H1 (cell line): Measurements from ENCODE around the gene GALNT2.

Experiments used
- GABPA ChIP-seq: IDR thresholded peaks from 2 replicates; pipeline ENCODE4 v1.6.1; 2011; ENCODE audit warnings: mild to moderate bottlenecking, low read length, moderate library complexity, borderline replicate concordance; ENCODE audit not compliant: insufficient read depth
- TF ChIP-seq, protein P1 (sequence below), 3 experiments: IDR thresholded peaks; 1 replicate in 2 of 3; 2 replicates in 1 of 3; pipeline versions ENCODE4 v1.5.1 to v1.6.1; 2011; ENCODE audit warnings: low read length in 3 of 3, mild to moderate bottlenecking in 3 of 3, inconsistent platforms in 2 of 3, low read depth in 1 of 3, moderate library complexity in 1 of 3; ENCODE audit not compliant: insufficient read depth in 1 of 3; ENCODE audit errors: control extremely low read depth in 1 of 3

GRCh38 chr1:230057100-230057499, 9.9 kb upstream of the GALNT2 start:
- TF ChIP-seq, protein P1, sequence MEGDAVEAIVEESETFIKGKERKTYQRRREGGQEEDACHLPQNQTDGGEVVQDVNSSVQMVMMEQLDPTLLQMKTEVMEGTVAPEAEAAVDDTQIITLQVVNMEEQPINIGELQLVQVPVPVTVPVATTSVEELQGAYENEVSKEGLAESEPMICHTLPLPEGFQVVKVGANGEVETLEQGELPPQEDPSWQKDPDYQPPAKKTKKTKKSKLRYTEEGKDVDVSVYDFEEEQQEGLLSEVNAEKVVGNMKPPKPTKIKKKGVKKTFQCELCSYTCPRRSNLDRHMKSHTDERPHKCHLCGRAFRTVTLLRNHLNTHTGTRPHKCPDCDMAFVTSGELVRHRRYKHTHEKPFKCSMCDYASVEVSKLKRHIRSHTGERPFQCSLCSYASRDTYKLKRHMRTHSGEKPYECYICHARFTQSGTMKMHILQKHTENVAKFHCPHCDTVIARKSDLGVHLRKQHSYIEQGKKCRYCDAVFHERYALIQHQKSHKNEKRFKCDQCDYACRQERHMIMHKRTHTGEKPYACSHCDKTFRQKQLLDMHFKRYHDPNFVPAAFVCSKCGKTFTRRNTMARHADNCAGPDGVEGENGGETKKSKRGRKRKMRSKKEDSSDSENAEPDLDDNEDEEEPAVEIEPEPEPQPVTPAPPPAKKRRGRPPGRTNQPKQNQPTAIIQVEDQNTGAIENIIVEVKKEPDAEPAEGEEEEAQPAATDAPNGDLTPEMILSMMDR (IDR thresholded peaks at IDR 0.05; ENCODE audit: control extremely low read depth in 1 of 3, insufficient read depth in 1 of 3, low read depth in 1 of 3, low read length in 3 of 3): no peak
- no peak for TF ChIP-seq GABPA
